ENCODE results near the gene TRAF7.

TRAF7 gene

GRCh38 chr16:2180461-2180860, 24.9 kb downstream of the TRAF7 start:
- H3K36me3 ChIP-seq (ENCODE audit: control insufficient read depth in 1 of 2, insufficient read depth in 2 of 2, low read length in 2 of 2): peaks cover 6 to 23% of the 10 kb centered on the region in 2 donors
- no peak overlapping the region for H3K27ac ChIP-seq (ENCODE audit: low read length)
- H3K4me1 ChIP-seq (ENCODE audit: control insufficient read depth in 1 of 2, insufficient read depth in 2 of 2, low read length in 2 of 2): no peaks in the 10 kb centered on the region
- no peaks in the 10 kb centered on the region for H3K27me3 ChIP-seq (ENCODE audit: low read depth, low read length)
- no peak overlapping the region for H3K4me3 ChIP-seq (ENCODE audit: low read depth in 1 of 2, low read length in 2 of 2)
- H3K9me3 ChIP-seq (ENCODE audit: control insufficient read depth in 1 of 2, low read length in 2 of 2): no peaks in the 10 kb centered on the region

- H3K4me1 ChIP-seq (ENCODE audit: control insufficient read depth in 1 of 2, insufficient read depth in 2 of 2, low read length in 2 of 2): no peaks in the 10 kb centered on the region
- H3K9me3 ChIP-seq (ENCODE audit: control insufficient read depth in 1 of 2, low read length in 2 of 2): no peaks in the 10 kb centered on the region
- H3K4me3 ChIP-seq (ENCODE audit: low read depth in 1 of 2, low read length in 2 of 2): no peak overlapping the region
- peaks cover 0 to 15% of the 10 kb centered on the region in 2 donors for H3K36me3 ChIP-seq (ENCODE audit: control insufficient read depth in 1 of 2, insufficient read depth in 2 of 2, low read length in 2 of 2)
- H3K27ac ChIP-seq (ENCODE audit: low read length): no peak overlapping the region
- no peaks in the 10 kb centered on the region for H3K27me3 ChIP-seq (ENCODE audit: low read depth, low read length)
Observed at GRCh38 chr16:2180962-2181923, 25.7 kb downstream of the TRAF7 start.

GRCh38 chr16:2181952-2182351, 26.4 kb downstream of the TRAF7 start:
- H3K4me1 ChIP-seq (ENCODE audit: control insufficient read depth in 1 of 2, insufficient read depth in 2 of 2, low read length in 2 of 2): no peaks in the 10 kb centered on the region
- H3K27me3 ChIP-seq (ENCODE audit: low read depth, low read length): no peaks in the 10 kb centered on the region
- H3K4me3 ChIP-seq (ENCODE audit: low read depth in 1 of 2, low read length in 2 of 2): no peak overlapping the region
- H3K9me3 ChIP-seq (ENCODE audit: control insufficient read depth in 1 of 2, low read length in 2 of 2): no peaks in the 10 kb centered on the region
- H3K27ac ChIP-seq (ENCODE audit: low read length): no peak overlapping the region
- H3K36me3 ChIP-seq (ENCODE audit: control insufficient read depth in 1 of 2, insufficient read depth in 2 of 2, low read length in 2 of 2): peaks cover 0 to 8% of the 10 kb centered on the region in 2 donors

GRCh38 chr16:2183671-2184070, 28.1 kb downstream of the TRAF7 start:
- H3K4me1 ChIP-seq (ENCODE audit: control insufficient read depth in 1 of 2, insufficient read depth in 2 of 2, low read length in 2 of 2): no peaks in the 10 kb centered on the region
- H3K36me3 ChIP-seq (ENCODE audit: control insufficient read depth in 1 of 2, insufficient read depth in 2 of 2, low read length in 2 of 2): no peaks in the 10 kb centered on the region
- H3K27me3 ChIP-seq (ENCODE audit: low read depth, low read length): no peaks in the 10 kb centered on the region

GRCh38 chr16:2184346-2184745, 28.8 kb downstream of the TRAF7 start:
- H3K4me1 ChIP-seq (ENCODE audit: control insufficient read depth in 1 of 2, insufficient read depth in 2 of 2, low read length in 2 of 2): no peaks in the 10 kb centered on the region
- no peak overlapping the region for H3K4me3 ChIP-seq (ENCODE audit: low read depth in 1 of 2, low read length in 2 of 2)
- H3K27ac ChIP-seq (ENCODE audit: low read length): no peak overlapping the region
- no peaks in the 10 kb centered on the region for H3K27me3 ChIP-seq (ENCODE audit: low read depth, low read length)
- no peaks in the 10 kb centered on the region for H3K36me3 ChIP-seq (ENCODE audit: control insufficient read depth in 1 of 2, insufficient read depth in 2 of 2, low read length in 2 of 2)
- H3K9me3 ChIP-seq (ENCODE audit: control insufficient read depth in 1 of 2, low read length in 2 of 2): no peaks in the 10 kb centered on the region

More at GRCh38 chr16:2183671-2184070, 28.1 kb downstream of the TRAF7 start:
- no peaks in the 10 kb centered on the region for H3K9me3 ChIP-seq (ENCODE audit: control insufficient read depth in 1 of 2, low read length in 2 of 2)
- H3K27ac ChIP-seq (ENCODE audit: low read length): no peak overlapping the region
- no peak overlapping the region for H3K4me3 ChIP-seq (ENCODE audit: low read depth in 1 of 2, low read length in 2 of 2)

GRCh38 chr16:2184962-2185361, 29.4 kb downstream of the TRAF7 start:
- H3K27me3 ChIP-seq (ENCODE audit: low read depth, low read length): no peaks in the 10 kb centered on the region
- no peak overlapping the region for H3K27ac ChIP-seq (ENCODE audit: low read length)
- no peaks in the 10 kb centered on the region for H3K9me3 ChIP-seq (ENCODE audit: control insufficient read depth in 1 of 2, low read length in 2 of 2)
- H3K36me3 ChIP-seq (ENCODE audit: control insufficient read depth in 1 of 2, insufficient read depth in 2 of 2, low read length in 2 of 2): no peaks in the 10 kb centered on the region
- no peak overlapping the region for H3K4me3 ChIP-seq (ENCODE audit: low read depth in 1 of 2, low read length in 2 of 2)
- no peaks in the 10 kb centered on the region for H3K4me1 ChIP-seq (ENCODE audit: control insufficient read depth in 1 of 2, insufficient read depth in 2 of 2, low read length in 2 of 2)

- Histone ChIP-seq H3K27ac (ENCODE audit: low read length) (no peak overlapping the region), H3K4me3 (ENCODE audit: low read depth in 1 of 2, low read length in 2 of 2) (no peak overlapping the region), H3K36me3 (ENCODE audit: control insufficient read depth in 1 of 2, insufficient read depth in 2 of 2, low read length in 2 of 2) (no peaks in the 10 kb centered on the region), H3K27me3 (ENCODE audit: low read depth, low read length) (no peaks in the 10 kb centered on the region), H3K4me1 (ENCODE audit: control insufficient read depth in 1 of 2, insufficient read depth in 2 of 2, low read length in 2 of 2) (no peaks in the 10 kb centered on the region), H3K9me3 (ENCODE audit: control insufficient read depth in 1 of 2, low read length in 2 of 2) (no peaks in the 10 kb centered on the region)
Observed at GRCh38 chr16:2186064-2186463, 30.5 kb downstream of the TRAF7 start.

GRCh38 chr16:2186505-2186904, 30.9 kb downstream of the TRAF7 start:
- Histone ChIP-seq H3K9me3 (ENCODE audit: control insufficient read depth in 1 of 2, low read length in 2 of 2) (no peaks in the 10 kb centered on the region), H3K4me3 (ENCODE audit: low read depth in 1 of 2, low read length in 2 of 2) (no peak overlapping the region), H3K36me3 (ENCODE audit: control insufficient read depth in 1 of 2, insufficient read depth in 2 of 2, low read length in 2 of 2) (no peaks in the 10 kb centered on the region), H3K27ac (ENCODE audit: low read length) (no peak overlapping the region), H3K27me3 (ENCODE audit: low read depth, low read length) (no peaks in the 10 kb centered on the region), H3K4me1 (ENCODE audit: control insufficient read depth in 1 of 2, insufficient read depth in 2 of 2, low read length in 2 of 2) (no peaks in the 10 kb centered on the region)

GRCh38 chr16:2187212-2187611, 31.6 kb downstream of the TRAF7 start:
- no peak overlapping the region for H3K27ac ChIP-seq (ENCODE audit: low read length)
- H3K4me1 ChIP-seq (ENCODE audit: control insufficient read depth in 1 of 2, insufficient read depth in 2 of 2, low read length in 2 of 2): no peaks in the 10 kb centered on the region
- no peaks in the 10 kb centered on the region for H3K27me3 ChIP-seq (ENCODE audit: low read depth, low read length)
- H3K36me3 ChIP-seq (ENCODE audit: control insufficient read depth in 1 of 2, insufficient read depth in 2 of 2, low read length in 2 of 2): no peaks in the 10 kb centered on the region
- no peak overlapping the region for H3K4me3 ChIP-seq (ENCODE audit: low read depth in 1 of 2, low read length in 2 of 2)
- no peaks in the 10 kb centered on the region for H3K9me3 ChIP-seq (ENCODE audit: control insufficient read depth in 1 of 2, low read length in 2 of 2)

- Histone ChIP-seq H3K27me3 (ENCODE audit: low read depth, low read length) (no peaks in the 10 kb centered on the region), H3K4me1 (ENCODE audit: control insufficient read depth in 1 of 2, insufficient read depth in 2 of 2, low read length in 2 of 2) (no peaks in the 10 kb centered on the region)
Observed at GRCh38 chr16:2188395-2188794, 32.8 kb downstream of the TRAF7 start.

GRCh38 chr16:2189252-2189893, 33.8 kb downstream of the TRAF7 start:
- H3K9me3 ChIP-seq (ENCODE audit: control insufficient read depth in 1 of 2, low read length in 2 of 2): no peaks in the 10 kb centered on the region
- peaks cover 0 to 1% of the 10 kb centered on the region in 2 donors for H3K4me1 ChIP-seq (ENCODE audit: control insufficient read depth in 1 of 2, insufficient read depth in 2 of 2, low read length in 2 of 2)
- H3K4me3 ChIP-seq (ENCODE audit: low read depth in 1 of 2, low read length in 2 of 2): no peak overlapping the region
- peaks cover 3% of the 10 kb centered on the region for H3K27me3 ChIP-seq (ENCODE audit: low read depth, low read length)
- no peaks in the 10 kb centered on the region for H3K36me3 ChIP-seq (ENCODE audit: control insufficient read depth in 1 of 2, insufficient read depth in 2 of 2, low read length in 2 of 2)
- no peak overlapping the region for H3K27ac ChIP-seq (ENCODE audit: low read length)

More at GRCh38 chr16:2188395-2188794, 32.8 kb downstream of the TRAF7 start:
- H3K4me3 ChIP-seq (ENCODE audit: low read depth in 1 of 2, low read length in 2 of 2): no peak overlapping the region
- no peak overlapping the region for H3K27ac ChIP-seq (ENCODE audit: low read length)
- no peaks in the 10 kb centered on the region for H3K36me3 ChIP-seq (ENCODE audit: control insufficient read depth in 1 of 2, insufficient read depth in 2 of 2, low read length in 2 of 2)
- H3K9me3 ChIP-seq (ENCODE audit: control insufficient read depth in 1 of 2, low read length in 2 of 2): no peaks in the 10 kb centered on the region
